Body of pancreas (tissue), 4 donors: ENCODE results near the gene ACTG1.

Experiments used
- POLR2A ChIP-seq, 3 donors: fragments of 450-650 bp; IDR thresholded peaks; one replicate each; pipeline ENCODE4 v1.6.1; 2016; ENCODE audit warnings: antibody characterized with exemption in 3 of 3, mild to moderate bottlenecking in 2 of 3
- TF ChIP-seq, protein P1 (sequence below), 7 experiments: fragments of 450-650 bp in 4 of 7; fragments of 200-600 bp in 3 of 7; sonication (generic) in 3 of 7; IDR thresholded peaks; one replicate each; pipeline ENCODE4 v1.5.1; 2016 to 2019; ENCODE audit warnings: antibody characterized with exemption in 7 of 7

DNA sequence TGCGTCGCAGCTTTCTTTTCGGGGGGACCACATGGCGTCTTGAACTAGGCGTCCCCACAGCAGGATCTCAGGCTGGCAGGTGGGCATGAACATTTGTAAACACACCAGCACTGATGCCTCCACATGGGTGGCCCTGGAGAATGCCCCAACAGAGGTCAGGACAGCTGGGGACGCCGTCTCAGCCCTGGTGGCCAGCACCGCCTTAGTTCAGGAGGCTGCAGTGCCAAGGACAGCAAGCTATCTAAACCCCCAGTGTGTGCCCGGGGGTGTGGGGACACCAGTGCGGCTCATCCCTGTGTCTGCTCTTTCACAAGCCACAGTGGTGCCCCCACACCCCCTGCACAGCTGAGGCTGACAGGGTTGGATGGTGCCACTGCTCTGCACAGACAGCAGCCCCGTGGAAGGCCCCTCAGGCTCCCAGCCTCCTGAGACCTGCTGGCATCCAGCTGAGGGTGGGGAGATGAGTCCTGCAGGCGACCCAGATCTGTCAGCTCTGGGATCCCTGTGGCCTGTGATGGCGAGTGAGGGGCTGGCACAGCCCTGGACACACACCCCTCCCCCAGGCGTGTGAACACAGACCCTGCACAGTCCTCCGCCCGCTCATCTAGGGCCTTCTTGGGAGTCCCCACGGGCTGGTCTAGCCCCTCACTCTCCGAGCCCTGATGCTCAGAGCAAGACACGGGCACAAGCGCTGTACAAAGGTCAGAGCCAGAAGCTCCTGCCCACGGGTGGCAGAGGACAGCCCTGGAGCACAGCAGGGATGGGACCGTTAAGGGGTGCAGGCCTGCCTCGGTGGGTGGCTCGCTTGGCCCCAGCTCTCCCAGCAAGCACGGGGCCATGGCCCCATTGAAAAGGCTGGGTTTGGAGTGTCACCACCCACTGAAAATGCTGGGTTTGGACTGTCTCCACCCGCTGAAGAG, 26.3 kb upstream of the ACTG1 start:
- TF ChIP-seq, protein P1, sequence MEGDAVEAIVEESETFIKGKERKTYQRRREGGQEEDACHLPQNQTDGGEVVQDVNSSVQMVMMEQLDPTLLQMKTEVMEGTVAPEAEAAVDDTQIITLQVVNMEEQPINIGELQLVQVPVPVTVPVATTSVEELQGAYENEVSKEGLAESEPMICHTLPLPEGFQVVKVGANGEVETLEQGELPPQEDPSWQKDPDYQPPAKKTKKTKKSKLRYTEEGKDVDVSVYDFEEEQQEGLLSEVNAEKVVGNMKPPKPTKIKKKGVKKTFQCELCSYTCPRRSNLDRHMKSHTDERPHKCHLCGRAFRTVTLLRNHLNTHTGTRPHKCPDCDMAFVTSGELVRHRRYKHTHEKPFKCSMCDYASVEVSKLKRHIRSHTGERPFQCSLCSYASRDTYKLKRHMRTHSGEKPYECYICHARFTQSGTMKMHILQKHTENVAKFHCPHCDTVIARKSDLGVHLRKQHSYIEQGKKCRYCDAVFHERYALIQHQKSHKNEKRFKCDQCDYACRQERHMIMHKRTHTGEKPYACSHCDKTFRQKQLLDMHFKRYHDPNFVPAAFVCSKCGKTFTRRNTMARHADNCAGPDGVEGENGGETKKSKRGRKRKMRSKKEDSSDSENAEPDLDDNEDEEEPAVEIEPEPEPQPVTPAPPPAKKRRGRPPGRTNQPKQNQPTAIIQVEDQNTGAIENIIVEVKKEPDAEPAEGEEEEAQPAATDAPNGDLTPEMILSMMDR (IDR thresholded peaks at IDR 0.05): no peak
- TF ChIP-seq POLR2A (IDR thresholded peaks at IDR 0.05): no peak
